Muscle layer of colon (tissue), 2 donors: ENCODE results near the gene VPS54.

Source experiments
- H3K27ac ChIP-seq: one replicate; pipeline ENCODE4 v1.7.0; 2013; ENCODE audit warnings: low read depth, mild to moderate bottlenecking, low read length, moderate library complexity
- H3K27me3 ChIP-seq, 2 donors: one replicate each; pipeline ENCODE4 v1.7.0; 2013; ENCODE audit warnings: low read length in 2 of 2, mild to moderate bottlenecking in 2 of 2; ENCODE audit not compliant: insufficient read depth in 2 of 2, control insufficient read depth in 1 of 2
- H3K36me3 ChIP-seq: one replicate; pipeline ENCODE4 v1.7.0; 2013; ENCODE audit warnings: mild to moderate bottlenecking, low read length; ENCODE audit not compliant: insufficient read depth
- H3K4me1 ChIP-seq: one replicate; pipeline ENCODE4 v1.7.0; 2013; ENCODE audit warnings: mild to moderate bottlenecking, low read length; ENCODE audit not compliant: insufficient read depth
- H3K4me3 ChIP-seq, 2 donors: one replicate each; pipeline ENCODE4 v1.7.0; 2013; ENCODE audit warnings: low read length in 2 of 2, low read depth in 1 of 2, mild to moderate bottlenecking in 1 of 2, moderate library complexity in 1 of 2
- H3K9ac ChIP-seq: one replicate; pipeline ENCODE4 v1.7.0; 2013; ENCODE audit warnings: low read length
- H3K9me3 ChIP-seq: one replicate; pipeline ENCODE4 v1.7.0; 2013; ENCODE audit warnings: mild to moderate bottlenecking, low read length
- donor health status: abdominal sarcoma.
- donor health status: Adenocarcinoma of cecum.

Gene VPS54

GRCh38 chr2:63890678-63891077, 128.6 kb downstream of the VPS54 start:
- Histone ChIP-seq H3K27ac (no peak overlapping the region), H3K9ac (no peak overlapping the region), H3K4me3 (no peak overlapping the region), H3K27me3 (no peaks in the 10 kb centered on the region), H3K4me1 (peaks cover 10% of the 10 kb centered on the region), H3K36me3 (peaks cover 45% of the 10 kb centered on the region), H3K9me3 (no peaks in the 10 kb centered on the region)

GRCh38 chr2:63888490-63889402, 130.5 kb downstream of the VPS54 start:
- H3K9me3 ChIP-seq, result no peaks in the 10 kb centered on the region
- H3K4me3 ChIP-seq, result no peak overlapping the region
- H3K27me3 ChIP-seq, result no peaks in the 10 kb centered on the region
- no peak overlapping the region for H3K27ac ChIP-seq
- H3K9ac ChIP-seq, result no peak overlapping the region
- peaks cover 10% of the 10 kb centered on the region for H3K4me1 ChIP-seq
- peaks cover 45% of the 10 kb centered on the region for H3K36me3 ChIP-seq

- H3K4me1 ChIP-seq, result peaks cover 6% of the 10 kb centered on the region
- H3K9ac ChIP-seq, result no peak overlapping the region
- H3K27ac ChIP-seq, result no peak overlapping the region
- no peaks in the 10 kb centered on the region for H3K27me3 ChIP-seq
- no peak overlapping the region for H3K4me3 ChIP-seq
- H3K9me3 ChIP-seq, result no peaks in the 10 kb centered on the region
- H3K36me3 ChIP-seq, result peaks cover 45% of the 10 kb centered on the region
Measured at GRCh38 chr2:63888053-63888452, 131.2 kb downstream of the VPS54 start.

GRCh38 chr2:63886445-63886844, 132.8 kb downstream of the VPS54 start:
- Histone ChIP-seq H3K4me3 (no peak overlapping the region), H3K36me3 (peaks cover 41% of the 10 kb centered on the region), H3K9me3 (no peaks in the 10 kb centered on the region), H3K27ac (no peak overlapping the region), H3K9ac (no peak overlapping the region), H3K4me1 (peaks cover 3% of the 10 kb centered on the region), H3K27me3 (no peaks in the 10 kb centered on the region)

- no peak overlapping the region for H3K4me3 ChIP-seq
- H3K36me3 ChIP-seq, result peaks cover 16% of the 10 kb centered on the region
- no peaks in the 10 kb centered on the region for H3K27me3 ChIP-seq
- H3K27ac ChIP-seq, result no peak overlapping the region
- H3K4me1 ChIP-seq, result no peaks in the 10 kb centered on the region
- H3K9me3 ChIP-seq, result no peaks in the 10 kb centered on the region
- no peak overlapping the region for H3K9ac ChIP-seq
Measured at GRCh38 chr2:63882395-63883105, 136.7 kb downstream of the VPS54 start.

GRCh38 chr2:63881205-63881604, 138.0 kb downstream of the VPS54 start:
- Histone ChIP-seq H3K4me3 (no peak overlapping the region), H3K27me3 (no peaks in the 10 kb centered on the region), H3K27ac (no peak overlapping the region), H3K36me3 (peaks cover 4% of the 10 kb centered on the region), H3K9ac (no peak overlapping the region), H3K9me3 (no peaks in the 10 kb centered on the region), H3K4me1 (no peaks in the 10 kb centered on the region)

GRCh38 chr2:63880625-63881024, 138.6 kb downstream of the VPS54 start:
- Histone ChIP-seq H3K4me1 (peaks cover 4% of the 10 kb centered on the region), H3K27me3 (no peaks in the 10 kb centered on the region), H3K27ac (no peak overlapping the region), H3K9ac (no peak overlapping the region), H3K9me3 (no peaks in the 10 kb centered on the region), H3K4me3 (no peak overlapping the region), H3K36me3 (peaks cover 4% of the 10 kb centered on the region)

DNA sequence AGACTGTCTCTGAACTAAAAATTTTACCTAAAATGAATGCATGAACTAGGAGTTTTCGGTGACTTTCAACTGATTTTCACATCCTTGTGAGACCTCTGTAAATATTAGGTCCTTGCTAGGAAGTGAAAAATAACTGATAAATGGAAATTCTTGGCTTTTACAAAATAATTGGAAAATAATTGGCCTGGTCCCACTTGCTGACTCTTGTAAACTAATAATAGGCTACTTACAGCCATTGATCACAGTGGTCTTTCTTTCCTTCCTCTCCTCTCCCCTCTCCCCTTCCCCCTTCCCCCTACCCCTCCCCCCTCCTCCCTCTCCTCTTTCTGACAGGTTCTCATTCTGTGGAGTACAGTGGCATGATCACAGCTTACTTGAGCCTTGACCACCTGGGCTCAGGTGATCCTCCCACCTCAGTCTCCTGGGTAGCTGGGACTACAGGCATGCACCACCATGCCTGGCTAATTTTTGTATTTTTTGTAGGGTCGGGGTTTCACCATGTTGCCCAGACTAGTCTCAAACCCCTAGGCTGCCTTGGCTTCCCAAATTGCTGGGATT, 139.3 kb downstream of the VPS54 start:
- Histone ChIP-seq H3K9me3 (no peaks in the 10 kb centered on the region), H3K36me3 (peaks cover 4% of the 10 kb centered on the region), H3K4me3 (no peak overlapping the region), H3K9ac (no peak overlapping the region), H3K27me3 (no peaks in the 10 kb centered on the region), H3K4me1 (peaks cover 6% of the 10 kb centered on the region), H3K27ac (no peak overlapping the region)

DNA sequence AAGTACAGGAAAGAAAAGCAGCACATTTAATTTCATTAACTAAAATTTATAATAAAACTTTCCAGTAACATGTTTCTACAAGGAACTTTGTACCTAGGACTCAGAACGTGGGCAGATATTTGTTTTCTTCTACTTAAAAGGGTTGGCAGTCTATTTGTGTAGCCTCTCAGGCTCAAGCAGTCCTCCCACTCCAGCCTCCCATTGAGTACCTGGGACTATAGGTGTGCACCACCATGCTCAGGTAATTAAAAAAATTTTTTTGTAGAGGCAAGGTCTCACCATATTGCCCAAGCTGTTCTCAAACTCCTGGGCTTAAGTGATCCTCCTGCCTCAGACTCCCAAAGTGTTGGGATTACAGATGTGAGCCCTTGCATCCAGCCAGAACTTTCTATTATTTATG, 140.7 kb downstream of the VPS54 start:
- H3K27ac ChIP-seq, result no peak overlapping the region
- H3K4me1 ChIP-seq, result peaks cover 6% of the 10 kb centered on the region
- no peaks in the 10 kb centered on the region for H3K9me3 ChIP-seq
- peaks cover 10% of the 10 kb centered on the region for H3K36me3 ChIP-seq
- no peaks in the 10 kb centered on the region for H3K27me3 ChIP-seq
- no peak overlapping the region for H3K9ac ChIP-seq
- no peak overlapping the region for H3K4me3 ChIP-seq

DNA sequence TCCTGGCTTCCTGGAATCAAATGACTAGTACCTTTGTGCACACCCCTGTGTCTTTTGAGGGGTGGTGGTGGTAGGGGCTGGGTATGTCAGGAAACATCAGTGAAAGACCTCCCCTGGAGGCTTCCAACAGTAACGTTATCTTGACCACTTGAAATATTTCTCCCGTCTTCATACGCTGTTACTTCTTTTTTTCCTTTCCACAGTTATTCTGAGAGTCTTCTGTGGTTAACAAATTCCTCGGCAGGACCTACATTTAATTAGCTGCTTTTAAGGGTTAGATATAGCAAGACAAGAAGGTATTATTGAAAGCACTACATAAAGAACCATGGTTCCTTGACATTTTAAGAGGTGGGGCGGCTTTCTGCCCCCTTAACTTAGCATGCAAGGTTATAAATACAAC, 142.9 kb downstream of the VPS54 start:
- peaks cover 14% of the 10 kb centered on the region for H3K4me1 ChIP-seq
- H3K36me3 ChIP-seq, result peaks cover 14% of the 10 kb centered on the region
- no peaks in the 10 kb centered on the region for H3K9me3 ChIP-seq

DNA sequence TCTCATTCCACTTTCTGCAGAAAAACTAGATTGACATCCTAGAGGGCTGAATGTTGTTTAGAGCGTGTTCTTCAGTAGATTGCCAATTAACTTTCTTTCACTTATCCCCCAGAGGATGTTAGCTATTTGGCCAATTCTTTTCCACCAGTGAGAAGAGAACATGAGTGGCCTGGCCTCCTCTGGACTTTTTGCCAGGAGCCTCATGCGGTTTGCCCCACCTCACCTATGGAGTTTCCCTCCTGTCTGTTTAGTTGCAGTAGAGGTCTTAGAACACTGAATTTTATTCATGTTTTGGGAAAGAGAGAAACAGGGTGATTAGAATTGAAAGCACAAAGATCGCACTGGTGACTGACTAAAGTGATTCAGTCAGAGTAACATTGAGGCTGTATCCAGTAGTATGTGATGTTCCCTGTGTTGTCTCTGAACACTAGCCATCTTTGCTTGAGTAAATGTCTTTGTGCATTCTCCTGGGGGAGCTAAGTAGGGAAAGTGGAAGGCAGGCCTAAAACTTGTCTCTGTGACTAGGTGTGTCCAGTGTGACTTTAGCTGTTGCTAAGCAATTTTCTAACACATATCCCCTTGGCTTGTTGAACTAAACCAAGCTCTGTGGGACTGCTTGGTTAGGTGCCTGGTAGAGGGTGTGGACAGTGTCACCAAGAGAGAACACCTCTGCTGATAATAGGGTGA, 143.5 kb downstream of the VPS54 start:
- Histone ChIP-seq H3K4me3 (no peak overlapping the region), H3K9ac (no peak overlapping the region), H3K36me3 (peaks cover 14% of the 10 kb centered on the region), H3K4me1 (peaks cover 14% of the 10 kb centered on the region), H3K9me3 (no peaks in the 10 kb centered on the region), H3K27me3 (no peaks in the 10 kb centered on the region), H3K27ac (no peak overlapping the region)

More for the DNA sequence above, 142.9 kb downstream of the VPS54 start:
- H3K27me3 ChIP-seq, result no peaks in the 10 kb centered on the region
- H3K27ac ChIP-seq, result no peak overlapping the region
- H3K4me3 ChIP-seq, result no peak overlapping the region
- no peak overlapping the region for H3K9ac ChIP-seq
